Endothelial cell of umbilical vein (primary cell): ENCODE measurements around the gene IFNA1. TPM values are rescaled to one million over a fixed set of nuclear protein-coding genes. Genes with fewer than 3 reads are reported as not detected.

Experiments used
- BruUV-seq: library from RNA; stranded (reverse); fragments of 400-500 nt; replicated peaks from 2 replicates; lab custom pipeline; 2021; lab: Mats Ljungman, UMichigan
- CTCF ChIA-PET: fragments of 300-600, 350-600 bp; sonication (Branson Sonifier 250); formaldehyde crosslinking; loops from one replicate; lab custom pipeline; 2021; ENCODE audit warnings: antibody characterized with exemption, inconsistent platforms; lab: Charles Lee
- POLR2A ChIA-PET: fragments of 300-600, 350-600 bp; sonication (Branson Sonifier 250); formaldehyde crosslinking; loops from one replicate; lab custom pipeline; 2021; ENCODE audit warnings: antibody characterized with exemption, inconsistent platforms; lab: Charles Lee
- DNase-seq: peaks from one replicate; pipeline ENCODE4 v3.0.0-alpha.2; 2011; ENCODE audit warnings: low read depth, low spot score
- FAIRE-seq: peaks from 2 replicates; lab custom pipeline; 2011; peaks lifted over from hg19 to GRCh38; lab: Jason Lieb, UNC
- H2AFZ ChIP-seq: 2 replicates; pipeline ENCODE4 v1.6.0; 2012; ENCODE audit warnings: low read depth, low read length, control low read depth, inconsistent platforms
- H3K27ac ChIP-seq: 2 replicates; pipeline ENCODE4 v1.5.1; 2011; ENCODE audit warnings: low read depth, mild to moderate bottlenecking, control low read depth, low read length, moderate library complexity; ENCODE audit not compliant: insufficient read depth
- H3K27me3 ChIP-seq, 2 experiments: 2 replicates each; pipeline versions ENCODE4 v1.6.0 to v1.6.1; 2011; ENCODE audit warnings: low read length in 2 of 2, mixed read lengths in 1 of 2; ENCODE audit not compliant: control insufficient read depth in 2 of 2, insufficient read depth in 2 of 2
- H3K36me3 ChIP-seq, 2 experiments: 2 replicates in 1 of 2; 3 replicates in 1 of 2; pipeline ENCODE4 v1.5.1; 2011; ENCODE audit warnings: low read length in 2 of 2, mild to moderate bottlenecking in 1 of 2, moderate library complexity in 1 of 2; ENCODE audit not compliant: control insufficient read depth in 2 of 2, insufficient read depth in 2 of 2; ENCODE audit errors: extremely low read depth in 1 of 2
- H3K4me1 ChIP-seq: 3 replicates; pipeline ENCODE4 v1.5.1; 2011; ENCODE audit warnings: mild to moderate bottlenecking, low read length; ENCODE audit not compliant: control insufficient read depth, insufficient read depth; ENCODE audit errors: extremely low read depth
- H3K4me2 ChIP-seq: 2 replicates; pipeline ENCODE4 v1.6.1; 2011; ENCODE audit warnings: low read length, control low read depth, mixed read lengths; ENCODE audit not compliant: insufficient read depth
- H3K4me3 ChIP-seq, 3 experiments: fragments of 200-600 bp in 1 of 3; sonication (generic), shearing (Covaris generic) in 1 of 3; replicated peaks in 1 of 3; 2 replicates each; pipeline ENCODE4 v1.5.1; 2011 to 2016; ENCODE audit warnings: control low read depth in 3 of 3, low read length in 3 of 3, mild to moderate bottlenecking in 2 of 3, inconsistent platforms in 1 of 3, low read depth in 1 of 3, moderate library complexity in 1 of 3; ENCODE audit not compliant: insufficient read depth in 1 of 3
- H3K79me2 ChIP-seq: 2 replicates; pipeline ENCODE4 v1.6.0; 2012; ENCODE audit warnings: low read length, inconsistent platforms; ENCODE audit not compliant: control insufficient read depth, insufficient read depth
- H3K9ac ChIP-seq: replicated peaks from 2 replicates; pipeline ENCODE3; 2011; ENCODE audit warnings: low read length, control low read depth; ENCODE audit not compliant: insufficient read depth; ENCODE audit errors: extremely low read depth
- H3K9me1 ChIP-seq: replicated peaks from 3 replicates; pipeline ENCODE4 v1.6.0; 2011; ENCODE audit warnings: mild to moderate bottlenecking, low read length; ENCODE audit not compliant: control insufficient read depth, insufficient read depth; ENCODE audit errors: extremely low read depth
- H3K9me3 ChIP-seq: replicated peaks from 2 replicates; pipeline ENCODE4 v1.5.1; 2012; ENCODE audit warnings: low read length, inconsistent platforms; ENCODE audit not compliant: control insufficient read depth, insufficient read depth
- H4K20me1 ChIP-seq: replicated peaks from 2 replicates; pipeline ENCODE3; 2011; ENCODE audit warnings: mild to moderate bottlenecking, low read length; ENCODE audit not compliant: control insufficient read depth, insufficient read depth; ENCODE audit errors: extremely low read depth
- EZH2 ChIP-seq: IDR thresholded peaks from 2 replicates; pipeline ENCODE4 v1.6.1; 2012; ENCODE audit warnings: borderline replicate concordance, low read depth, mild to moderate bottlenecking, moderate library complexity, low read length, inconsistent platforms; ENCODE audit not compliant: severe bottlenecking
- FOS ChIP-seq: IDR thresholded peaks from 2 replicates; pipeline ENCODE4 v1.6.1; 2011; ENCODE audit warnings: mild to moderate bottlenecking, low read length, moderate library complexity, borderline replicate concordance; ENCODE audit not compliant: insufficient read depth
- JUN ChIP-seq: IDR thresholded peaks from 2 replicates; pipeline ENCODE4 v1.6.1; 2011; ENCODE audit warnings: borderline replicate concordance, low read depth; ENCODE audit not compliant: insufficient read length, insufficient read depth
- MYC ChIP-seq: IDR thresholded peaks from one replicate; pipeline ENCODE4 v1.6.1; 2011; ENCODE audit warnings: mild to moderate bottlenecking, low read depth, low read length
- POLR2A ChIP-seq: IDR thresholded peaks from 2 replicates; pipeline ENCODE4 v1.6.1; 2012; ENCODE audit warnings: low read depth, mild to moderate bottlenecking, control low read depth, low read length
- POLR2AphosphoS5 ChIP-seq: IDR thresholded peaks from 2 replicates; pipeline ENCODE4 v1.6.1; 2012; ENCODE audit warnings: low read depth, mild to moderate bottlenecking, control low read depth, low read length, moderate library complexity; ENCODE audit not compliant: insufficient read depth
- dilution Hi-C: fragments of 300-500 bp; cut with MboI; formaldehyde crosslinking; loops from one replicate; pipeline ENCODE4 v1.15.0; 2019; ENCODE audit warnings: low sequenced_read_pairs; ENCODE audit not compliant: extremely low pct_ligation_motif_present
- intact Hi-C: fragments of 100-400 bp; cut with micrococcal nuclease; formaldehyde crosslinking; loops from one replicate; pipeline ENCODE4 v1.10.0; 2022
- polyA plus RNA-seq, 4 experiments: library from polyadenylated mRNA; depleted of rRNA in 3 of 4; stranded (reverse) in 3 of 4; unstranded in 1 of 4; fragments of >200 nt; gene quantifications; 2 replicates each; pipeline versions ENCODE4 v1.2.1 to v1.2.3, GENCODE V29; 2011 to 2012; ENCODE audit warnings: missing spikeins in 1 of 4
- total RNA-seq: library from RNA; stranded (reverse); gene quantifications from 2 replicates; pipeline ENCODE4 v1.2.3, GENCODE V29; 2021
- TF ChIP-seq, protein P1 (sequence below): IDR thresholded peaks from 2 replicates; pipeline ENCODE4 v1.6.1; 2011; ENCODE audit not compliant: insufficient read depth, insufficient read length
- TF ChIP-seq, protein P2 (sequence below), 2 donors: IDR thresholded peaks; 1 replicate in 1 of 2; 2 replicates in 1 of 2; pipeline ENCODE4 v1.5.1; 2011; ENCODE audit warnings: low read length in 2 of 2, mild to moderate bottlenecking in 2 of 2, moderate library complexity in 2 of 2, control low read depth in 1 of 2, inconsistent platforms in 1 of 2, low read depth in 1 of 2; ENCODE audit not compliant: insufficient read depth in 1 of 2; ENCODE audit errors: extremely low read depth in 1 of 2

IFNA1 gene
- total and polyA plus RNA-seq, 2 donors (not counting 3 experiments of a cell fraction or from before 2014, with no cell fraction given): not detected

- POLR2A ChIA-PET: interaction anchor here (1.6 kb wide), 1 partner anchor 70 kb away, joined by 3 read pairs; no protein-coding TSS in a partner anchor
- TF ChIP-seq POLR2AphosphoS5: no peak
- no peak for TF ChIP-seq POLR2A
- no peak for TF ChIP-seq FOS
- TF ChIP-seq, protein P1, sequence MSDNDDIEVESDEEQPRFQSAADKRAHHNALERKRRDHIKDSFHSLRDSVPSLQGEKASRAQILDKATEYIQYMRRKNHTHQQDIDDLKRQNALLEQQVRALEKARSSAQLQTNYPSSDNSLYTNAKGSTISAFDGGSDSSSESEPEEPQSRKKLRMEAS: no peak
- TF ChIP-seq MYC: no peak
- peak; percentile 68 for TF ChIP-seq EZH2
- TF ChIP-seq, protein P2, sequence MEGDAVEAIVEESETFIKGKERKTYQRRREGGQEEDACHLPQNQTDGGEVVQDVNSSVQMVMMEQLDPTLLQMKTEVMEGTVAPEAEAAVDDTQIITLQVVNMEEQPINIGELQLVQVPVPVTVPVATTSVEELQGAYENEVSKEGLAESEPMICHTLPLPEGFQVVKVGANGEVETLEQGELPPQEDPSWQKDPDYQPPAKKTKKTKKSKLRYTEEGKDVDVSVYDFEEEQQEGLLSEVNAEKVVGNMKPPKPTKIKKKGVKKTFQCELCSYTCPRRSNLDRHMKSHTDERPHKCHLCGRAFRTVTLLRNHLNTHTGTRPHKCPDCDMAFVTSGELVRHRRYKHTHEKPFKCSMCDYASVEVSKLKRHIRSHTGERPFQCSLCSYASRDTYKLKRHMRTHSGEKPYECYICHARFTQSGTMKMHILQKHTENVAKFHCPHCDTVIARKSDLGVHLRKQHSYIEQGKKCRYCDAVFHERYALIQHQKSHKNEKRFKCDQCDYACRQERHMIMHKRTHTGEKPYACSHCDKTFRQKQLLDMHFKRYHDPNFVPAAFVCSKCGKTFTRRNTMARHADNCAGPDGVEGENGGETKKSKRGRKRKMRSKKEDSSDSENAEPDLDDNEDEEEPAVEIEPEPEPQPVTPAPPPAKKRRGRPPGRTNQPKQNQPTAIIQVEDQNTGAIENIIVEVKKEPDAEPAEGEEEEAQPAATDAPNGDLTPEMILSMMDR (IDR thresholded peaks at IDR 0.05; ENCODE audit: extremely low read depth in 1 of 2, insufficient read depth in 1 of 2, low read depth in 1 of 2, low read length in 2 of 2): peak; percentile 88 to 93
- no peak for TF ChIP-seq JUN
- Histone ChIP-seq H3K9me1 (no peaks in the 10 kb centered on the region), H3K27me3 (peaks cover 31 to 78% of the 10 kb centered on the region in 2 experiments), H3K27ac (no peak overlapping the region), H3K79me2 (no peaks in the 10 kb centered on the region), H3K4me1 (no peaks in the 10 kb centered on the region), H3K4me2 (peak overlapping the region; percentile 82), H4K20me1 (no peaks in the 10 kb centered on the region), H3K4me3 (peak overlapping the region in 2 of 3 experiments; percentile 30 to 32), H3K36me3 (no peaks in the 10 kb centered on the region), H3K9me3 (no peaks in the 10 kb centered on the region), H3K9ac (no peak overlapping the region), H2AFZ (peak overlapping the region; percentile 53)
- BruUV-seq: no TSS peak
- FAIRE-seq (peak; percentile 74), DNase-seq (peak; percentile 45)
- intact Hi-C loops (loop anchor here (1.0 to 2.0 kb wide), 4 partner anchors 70 to 159 kb away; no protein-coding TSS in a partner anchor), dilution Hi-C loops (no loop called here)
- CTCF ChIA-PET: interaction anchor here (0.6 to 4.0 kb wide), 63 partner anchors 9 to 1041 kb away, joined by 3 to 105 read pairs (median 5); partner anchors contain the start of genes IFNA14, IFNA2, IFNA6 and IFNA7
Observed at GRCh38 chr9:21395778-21396717, 44.2 kb upstream of the IFNA1 start.
